Activated gamma-delta T cell treated with Interleukin-2 at 50 U/mL for 16 hours (primary cell): ENCODE measurements around the gene EMILIN3.

Source experiments
- DNase-seq: peaks from one replicate; pipeline ENCODE4 v3.0.0-alpha.2; 2020

EMILIN3 gene

GRCh38 chr20:41391587-41392001 lies 25.0 kb upstream of the EMILIN3 start:
- no peak for DNase-seq

GRCh38 chr20:41390889-41391288 lies 24.3 kb upstream of the EMILIN3 start:
- no peak for DNase-seq

GRCh38 chr20:41387444-41387851 lies 20.8 kb upstream of the EMILIN3 start:
- DNase-seq = no peak

DNA sequence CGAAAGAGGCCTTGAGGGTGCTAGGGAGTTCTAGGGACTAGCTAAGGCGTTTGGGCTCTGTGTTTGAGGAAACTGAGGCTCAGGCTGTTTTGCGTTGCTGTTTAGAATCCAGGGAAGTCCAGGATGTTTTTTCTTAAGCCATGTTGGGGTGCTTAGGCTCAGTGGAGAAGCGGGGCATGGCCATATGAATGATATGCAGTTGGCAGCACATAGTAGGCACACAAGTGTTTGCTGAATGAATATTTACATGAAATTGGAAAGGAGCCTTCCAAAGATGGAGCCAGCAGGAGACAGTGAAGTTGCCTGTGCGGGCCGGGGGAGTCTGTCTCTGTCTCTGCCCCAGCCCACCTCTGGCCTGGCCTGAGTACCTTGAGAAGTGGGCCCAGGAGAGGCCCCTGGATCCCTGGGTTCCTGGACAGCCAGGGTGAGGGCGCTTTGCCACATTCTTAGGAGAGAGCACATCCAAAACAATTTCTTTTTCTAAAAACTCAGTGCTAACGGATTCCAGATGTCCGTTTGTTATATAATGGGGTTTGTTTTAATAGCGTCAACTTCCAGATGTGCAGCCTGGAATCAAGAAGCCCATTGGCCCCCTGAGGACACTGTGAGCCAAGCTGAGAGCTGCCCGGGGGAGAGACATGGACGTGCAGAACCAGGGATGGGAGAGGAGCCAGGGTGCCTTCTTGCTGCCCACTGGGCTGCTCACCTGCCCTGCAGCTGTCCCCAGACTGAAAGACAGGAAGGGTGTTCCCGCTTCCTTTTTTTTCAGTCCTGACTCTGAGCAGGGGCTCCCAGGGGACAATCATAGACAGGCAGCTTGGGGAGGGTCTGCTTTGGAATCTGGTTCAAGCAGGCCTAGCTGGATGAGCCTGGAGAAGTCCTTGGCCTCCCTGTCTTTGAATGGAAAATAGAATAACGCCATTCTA lies 20.1 kb upstream of the EMILIN3 start:
- no peak for DNase-seq

DNA sequence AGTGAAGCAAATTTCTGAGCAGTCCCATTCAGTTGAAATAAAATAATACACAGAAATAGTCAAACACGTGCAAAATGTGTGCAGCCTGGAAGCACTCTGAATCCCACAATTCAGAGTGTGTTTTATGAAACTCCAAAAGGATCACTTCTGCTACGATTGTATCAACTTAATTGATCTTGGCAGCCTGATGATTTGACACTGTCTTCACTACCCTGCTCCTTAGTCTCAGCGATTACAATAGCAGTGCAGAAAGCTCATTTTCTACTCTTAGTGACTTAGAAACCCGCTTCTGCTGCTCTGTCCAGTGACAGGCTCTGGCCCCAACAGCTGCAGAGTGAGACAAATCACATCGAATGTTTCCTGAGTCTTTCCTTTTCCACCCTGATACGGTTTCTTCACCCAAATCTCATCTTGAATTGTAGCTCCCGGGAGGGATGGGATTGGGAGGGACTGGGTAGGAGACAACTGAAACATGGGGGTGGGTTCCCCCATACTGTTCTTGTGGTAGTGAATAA lies 16.2 kb upstream of the EMILIN3 start:
- no peak for DNase-seq

DNA sequence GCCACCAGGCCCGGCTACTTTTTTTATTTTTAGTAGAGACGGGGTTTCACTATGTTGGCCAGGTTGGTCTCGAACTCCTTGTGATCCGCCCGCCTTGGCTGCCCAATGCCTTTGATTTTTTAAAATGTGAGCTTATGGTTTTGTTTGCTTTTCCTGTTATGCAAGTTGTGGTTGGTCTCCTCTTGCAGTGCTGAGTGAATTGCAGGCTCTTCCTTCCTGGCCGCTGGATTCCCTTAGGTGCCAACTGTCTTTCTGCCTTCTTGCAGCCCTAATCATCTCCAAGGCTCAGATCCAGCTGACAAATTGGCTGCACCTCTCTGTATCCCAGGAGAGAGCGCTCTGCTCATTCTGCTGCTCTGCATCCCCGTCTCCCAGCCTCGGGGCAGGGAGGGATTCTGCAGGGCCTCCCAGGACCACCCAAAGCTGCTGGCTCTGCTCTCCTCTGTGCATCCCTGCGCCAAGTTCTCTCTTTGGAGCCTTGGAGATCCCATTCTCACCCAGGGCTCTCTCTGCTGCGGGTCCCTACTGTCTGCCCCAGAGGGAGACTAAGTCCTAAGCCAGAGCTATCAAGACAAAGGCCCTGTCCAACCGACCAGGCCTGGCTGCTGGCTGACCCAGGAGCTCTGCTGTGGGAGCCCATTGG lies 14.1 kb upstream of the EMILIN3 start:
- no peak for DNase-seq

- DNase-seq = no peak
Measured at GRCh38 chr20:41379551-41379950, 12.9 kb upstream of the EMILIN3 start.

DNA sequence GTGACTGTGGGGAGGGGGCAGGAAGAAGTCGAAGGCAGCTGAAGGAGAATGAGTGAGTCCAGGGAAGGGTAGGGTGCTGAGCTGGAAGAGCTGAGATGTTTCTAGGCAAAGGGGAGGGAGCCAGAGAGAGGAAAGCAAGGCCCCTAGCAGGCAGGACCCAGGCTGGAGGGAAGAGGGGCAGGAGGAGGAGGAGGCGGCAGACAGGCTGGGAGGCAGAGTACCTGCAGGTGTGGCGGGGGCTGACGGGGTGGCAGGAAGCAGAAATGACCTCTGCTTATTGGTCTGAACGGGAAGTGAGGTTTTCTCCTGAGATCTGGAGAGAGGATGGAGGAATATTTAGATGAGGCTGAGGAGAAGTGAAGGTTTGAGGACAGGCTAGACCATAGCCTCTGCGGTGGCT lies 10.7 kb upstream of the EMILIN3 start:
- no peak for DNase-seq

- DNase-seq = no peak
Measured at GRCh38 chr20:41376349-41376748, 9.7 kb upstream of the EMILIN3 start.

DNA sequence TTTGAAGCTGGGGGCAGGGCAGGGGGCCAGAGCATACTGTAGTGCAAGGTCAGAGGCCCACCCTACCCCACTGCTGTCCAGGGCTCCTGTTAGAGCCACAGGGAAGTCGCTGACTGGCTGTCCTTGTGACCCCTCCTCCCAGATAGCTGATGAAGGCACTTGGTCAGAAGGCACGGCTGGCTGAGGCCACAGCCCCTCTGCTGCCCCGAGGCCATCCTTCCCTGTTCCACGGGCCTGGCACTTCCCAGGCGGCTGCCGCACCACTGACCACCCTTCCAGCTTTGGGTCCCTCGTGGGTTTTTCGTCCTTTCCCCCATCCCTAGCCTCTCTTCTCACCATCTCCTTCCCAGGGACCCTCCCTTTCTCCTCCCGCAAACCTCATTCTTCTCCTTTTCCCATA lies 9.2 kb upstream of the EMILIN3 start:
- no peak for DNase-seq

DNA sequence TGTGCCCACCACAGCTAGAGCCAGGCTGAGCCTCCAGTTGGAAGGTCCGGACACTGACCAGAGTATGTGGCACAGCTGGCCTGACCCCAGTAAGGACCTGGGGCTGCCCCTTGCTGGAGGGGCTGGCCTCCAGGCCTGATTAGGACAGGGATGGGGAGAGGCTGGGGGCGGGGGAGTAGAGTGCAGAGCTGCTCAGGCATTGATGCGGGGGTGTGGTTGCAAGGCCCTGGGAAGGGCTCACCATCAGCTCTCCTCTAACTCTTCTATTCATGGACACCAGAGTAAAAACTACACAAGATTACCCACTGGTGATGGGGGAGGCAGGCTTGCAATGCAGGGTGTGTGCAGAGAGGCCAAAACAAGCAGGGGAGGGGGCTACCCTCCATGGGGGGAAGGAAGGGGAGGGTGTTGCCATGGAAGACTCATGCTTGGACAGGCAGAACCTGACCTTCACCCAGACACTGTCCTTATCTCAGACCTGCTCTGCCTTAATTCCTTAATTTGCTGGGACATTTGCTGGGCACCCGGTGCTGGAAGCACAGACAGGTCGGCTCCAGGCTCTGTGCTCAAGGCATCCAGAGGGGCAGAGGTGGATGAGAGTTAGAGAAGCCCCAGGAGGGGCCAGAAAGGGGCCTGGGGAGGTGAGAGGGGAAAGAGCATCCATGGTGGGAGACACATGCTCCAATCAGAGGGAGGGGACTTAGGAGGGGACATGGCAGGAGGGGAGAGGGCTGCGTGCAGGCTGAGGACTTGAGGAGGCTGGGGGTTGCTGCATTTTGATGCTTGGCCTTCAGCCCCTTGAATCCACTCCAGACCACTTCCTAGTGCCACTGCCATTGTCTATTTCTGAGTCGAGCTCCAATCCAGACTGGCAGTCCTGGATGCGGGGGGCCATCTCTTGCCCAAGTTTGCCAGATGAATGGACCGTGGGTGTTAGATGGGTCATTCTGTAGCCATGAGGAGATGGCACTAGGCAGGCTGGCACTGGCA lies 7.6 kb upstream of the EMILIN3 start:
- DNase-seq = no peak

DNA sequence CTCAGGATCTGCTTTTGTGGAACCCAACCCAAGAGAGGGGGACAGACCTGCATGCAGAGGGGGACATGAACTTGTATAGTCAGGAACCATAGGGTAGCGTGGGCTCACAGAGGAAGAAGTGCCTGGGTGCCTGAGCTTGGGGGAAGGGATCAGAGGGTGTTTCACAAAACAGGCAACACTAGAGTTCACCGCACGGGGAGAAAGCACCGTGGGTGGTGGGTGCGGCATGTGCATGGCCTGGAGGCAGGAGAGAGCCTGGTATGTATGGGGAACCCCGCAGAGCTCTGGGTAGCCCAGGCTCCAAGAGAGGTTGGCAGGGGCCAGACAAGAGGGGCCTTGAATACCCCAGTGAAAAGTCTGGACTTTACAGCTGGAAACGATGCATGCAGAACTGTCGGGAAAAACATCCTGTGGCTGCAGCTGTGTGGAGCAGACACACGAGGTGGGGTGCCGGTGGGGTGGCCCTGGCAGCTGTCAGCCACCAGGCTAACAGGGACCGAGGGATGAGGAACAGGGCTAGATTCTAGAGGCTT lies 6.7 kb upstream of the EMILIN3 start:
- no peak for DNase-seq

GRCh38 chr20:41371371-41371770 lies 4.8 kb upstream of the EMILIN3 start:
- no peak for DNase-seq

DNA sequence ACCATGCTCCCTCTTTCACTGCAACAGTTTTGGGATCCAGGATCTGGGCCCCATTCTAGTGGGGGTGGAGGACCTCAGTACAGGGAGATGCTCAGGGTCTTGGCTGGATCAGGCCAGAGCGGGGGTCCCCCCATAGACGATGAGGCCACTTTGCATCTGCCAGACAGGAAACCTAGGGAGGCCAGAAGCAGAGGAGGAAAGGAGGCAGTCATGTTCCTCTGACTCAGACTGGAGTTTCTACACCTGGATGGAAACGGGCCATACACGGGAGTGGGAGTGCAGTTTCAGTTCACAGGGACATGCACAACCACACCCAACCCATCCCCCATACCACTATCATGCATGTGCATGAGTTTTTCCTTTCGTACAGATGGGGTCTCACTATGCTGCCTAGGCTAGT lies 3.6 kb upstream of the EMILIN3 start:
- DNase-seq = no peak

DNA sequence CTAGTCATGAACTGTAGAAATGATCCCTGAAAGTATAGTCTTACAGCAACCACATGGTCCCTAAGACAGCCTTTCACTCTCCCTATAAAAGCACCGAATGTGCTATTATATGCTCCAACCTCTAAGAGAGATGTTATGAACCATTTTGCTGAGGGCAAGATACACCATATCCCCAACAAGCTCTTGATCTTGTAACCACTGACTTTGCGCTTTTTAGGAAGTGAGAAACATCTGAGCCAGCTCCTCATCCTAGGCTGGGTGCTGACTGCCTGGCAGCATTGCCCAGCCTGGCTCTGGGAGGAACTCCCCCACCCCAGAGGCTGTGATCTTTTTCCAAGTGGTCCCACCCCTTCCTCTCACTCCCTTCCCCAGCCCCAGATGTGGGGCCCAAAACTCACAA lies 3.1 kb upstream of the EMILIN3 start:
- DNase-seq = no peak

- DNase-seq = no peak
Measured at GRCh38 chr20:41367956-41368355, 1.3 kb upstream of the EMILIN3 start.

DNA sequence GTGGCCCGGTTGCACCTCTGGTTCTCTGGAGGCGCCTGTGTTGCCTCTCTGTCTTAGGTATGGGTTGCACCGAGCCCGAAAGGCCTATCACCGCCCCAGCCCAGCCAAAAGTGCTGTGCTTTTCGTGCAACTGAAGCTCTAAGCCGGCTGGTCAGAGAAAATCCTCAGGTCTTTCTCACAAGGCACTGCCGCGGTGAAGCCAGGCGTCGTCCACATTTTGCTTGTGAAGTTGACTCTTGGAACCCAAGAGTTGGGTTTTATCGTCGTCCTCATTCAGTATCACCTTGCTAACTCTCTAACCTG lies 726 bp upstream of the EMILIN3 start:
- DNase-seq = no peak

GRCh38 chr20:41365777-41366545 lies 657 bp downstream of the EMILIN3 start:
- DNase-seq = no peak

- DNase-seq = no peak
Measured at GRCh38 chr20:41364967-41365765, 1.5 kb downstream of the EMILIN3 start.

DNA sequence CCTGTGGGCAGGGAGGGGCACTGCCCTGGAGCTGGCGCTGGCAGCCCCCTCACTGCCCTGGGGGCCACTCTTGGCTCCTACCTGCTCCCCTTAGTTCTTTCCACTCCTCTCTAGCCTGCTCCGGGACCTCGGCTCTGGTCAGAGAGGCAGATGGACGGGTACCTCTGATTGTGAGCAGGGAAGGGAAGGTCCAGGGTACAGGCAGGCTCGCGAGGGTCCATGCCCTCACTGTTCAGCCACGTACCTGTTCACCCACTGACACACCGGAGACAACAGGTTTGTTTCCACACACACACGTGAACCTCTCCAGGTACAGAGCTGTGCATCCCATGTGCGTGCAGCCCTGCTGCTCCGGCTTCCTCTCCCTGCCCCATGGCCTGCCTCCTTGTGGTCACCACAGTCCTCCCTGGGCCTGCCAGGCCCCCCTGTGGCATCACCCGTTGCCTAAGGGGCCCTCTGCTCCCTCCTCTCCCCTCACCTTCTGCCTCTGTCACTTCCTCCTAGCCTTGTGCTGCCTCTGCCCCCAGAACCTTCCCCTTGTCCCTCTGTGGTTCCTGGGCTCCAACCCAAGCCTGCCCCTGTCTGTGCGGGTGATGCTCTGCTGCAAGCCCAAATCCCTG lies 2.3 kb downstream of the EMILIN3 start:
- DNase-seq = no peak

GRCh38 chr20:41363601-41364000 lies 3.0 kb downstream of the EMILIN3 start:
- DNase-seq = no peak
